HG02943 (cell line): ENCODE results near the gene C1QTNF8.

Experiments used
- ATAC-seq: cut with Tn5 transposase; IDR thresholded peaks from one replicate; pipeline ENCODE4 v1.9.1; 2021; ENCODE audit warnings: mild to moderate bottlenecking, low read depth, moderate library complexity; ENCODE audit not compliant: unreplicated experiment

Gene C1QTNF8

DNA sequence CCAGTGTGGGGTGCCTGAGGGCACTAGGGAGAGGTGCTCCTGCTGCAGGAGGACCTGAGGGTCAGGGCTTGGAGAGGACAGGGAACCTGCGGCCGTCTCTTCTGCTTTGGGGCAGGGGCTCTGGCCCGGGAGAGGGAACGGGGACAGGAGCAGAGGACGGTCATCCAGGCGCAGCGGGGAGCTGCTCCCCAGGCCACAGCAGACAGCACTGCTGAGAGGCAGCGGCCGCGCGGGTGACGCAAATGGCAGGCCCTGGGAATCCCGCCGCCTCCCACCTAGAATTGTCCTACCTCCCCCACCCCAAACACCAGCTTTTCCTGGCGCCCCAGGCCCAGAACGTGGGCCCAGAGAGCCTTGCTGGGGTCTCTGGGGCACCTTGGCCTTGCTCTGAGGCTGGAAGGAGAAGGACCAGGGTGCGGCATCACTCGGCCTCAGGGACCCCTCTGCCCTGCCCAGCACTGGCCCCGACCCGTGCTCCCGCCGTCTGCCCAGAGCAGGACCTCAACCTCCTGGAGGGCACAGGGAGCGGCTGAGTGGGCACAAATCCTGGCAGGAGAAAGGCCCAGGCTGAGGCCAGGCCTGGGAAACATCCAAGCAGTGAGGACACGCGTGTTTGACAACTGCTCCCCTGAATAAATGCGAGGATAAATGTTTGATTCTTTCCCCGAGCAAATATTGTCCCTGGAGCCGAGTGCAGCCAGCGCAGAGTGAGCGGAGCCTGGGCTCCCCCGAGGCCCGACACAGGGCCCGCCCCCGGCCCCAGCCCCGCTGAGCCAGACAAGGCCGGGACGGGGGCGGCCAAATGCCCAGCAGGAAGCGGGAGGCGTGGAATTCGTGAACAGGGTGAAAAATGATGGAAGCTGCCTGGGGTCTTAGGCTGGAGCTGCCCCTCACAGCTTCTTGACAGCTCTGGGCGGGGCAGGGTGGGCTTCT lies 15.0 kb downstream of the C1QTNF8 start:
- ATAC-seq = no peak

- ATAC-seq = no peak
Observed at GRCh38 chr16:1079786-1080525, 16.1 kb downstream of the C1QTNF8 start.

- ATAC-seq = no peak
Observed at GRCh38 chr16:1079341-1079740, 16.7 kb downstream of the C1QTNF8 start.

GRCh38 chr16:1078579-1079021 lies 17.4 kb downstream of the C1QTNF8 start:
- ATAC-seq = no peak

- no peak for ATAC-seq
Observed at GRCh38 chr16:1077877-1078578, 18.0 kb downstream of the C1QTNF8 start.

DNA sequence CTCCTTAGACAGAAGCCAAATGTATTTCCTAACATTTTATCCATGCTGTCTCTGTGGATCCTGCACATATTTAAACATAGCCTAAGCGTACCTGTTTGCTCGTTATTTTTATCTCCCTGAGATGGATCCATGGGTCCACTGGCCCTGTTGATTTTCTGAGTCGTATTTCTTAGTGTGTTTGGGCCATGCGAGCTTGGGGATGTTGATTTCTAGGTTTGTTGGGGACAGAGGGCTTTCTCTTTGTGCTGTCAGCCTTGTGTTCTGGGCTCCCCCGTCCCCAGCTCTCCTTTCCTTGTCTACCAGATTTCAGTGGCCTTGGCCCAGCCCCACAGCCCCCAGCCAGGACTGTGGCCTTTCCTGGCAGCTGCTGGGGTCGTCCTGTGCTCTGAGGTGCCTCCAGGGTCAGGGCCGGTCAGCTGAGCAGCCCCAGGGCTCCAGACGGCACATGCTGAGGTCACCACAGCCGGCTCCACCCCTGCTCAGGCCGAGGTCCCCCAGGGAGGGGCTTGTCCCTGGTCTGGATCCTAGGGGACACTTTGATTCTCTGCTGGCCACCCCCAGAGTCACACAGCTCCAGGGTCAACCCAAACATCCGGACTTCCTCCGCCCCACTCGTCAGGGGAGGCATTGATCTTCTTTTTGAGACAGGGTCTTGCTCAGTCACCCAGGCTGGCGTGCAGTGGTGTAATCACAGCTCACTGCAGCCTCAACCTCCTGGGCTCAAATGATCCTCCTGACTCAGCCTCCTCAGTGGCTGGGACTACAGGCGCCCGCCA lies 19.1 kb downstream of the C1QTNF8 start:
- no peak for ATAC-seq

GRCh38 chr16:1075546-1075945 lies 20.5 kb downstream of the C1QTNF8 start:
- ATAC-seq = no peak

DNA sequence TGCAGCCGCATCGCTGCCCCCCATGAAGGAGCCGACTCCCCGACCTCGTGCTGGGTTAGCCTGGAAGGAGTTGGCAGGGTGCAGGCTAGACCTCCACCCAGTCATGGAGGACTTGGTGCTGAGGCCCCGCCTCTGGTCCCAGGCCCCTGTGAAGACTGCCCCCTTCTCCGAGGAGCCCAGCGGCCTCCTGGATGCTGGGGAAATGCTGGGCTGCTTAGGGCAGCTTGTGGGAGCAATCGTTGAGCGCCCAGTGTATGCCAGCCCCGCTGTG lies 21.7 kb downstream of the C1QTNF8 start:
- ATAC-seq = no peak

DNA sequence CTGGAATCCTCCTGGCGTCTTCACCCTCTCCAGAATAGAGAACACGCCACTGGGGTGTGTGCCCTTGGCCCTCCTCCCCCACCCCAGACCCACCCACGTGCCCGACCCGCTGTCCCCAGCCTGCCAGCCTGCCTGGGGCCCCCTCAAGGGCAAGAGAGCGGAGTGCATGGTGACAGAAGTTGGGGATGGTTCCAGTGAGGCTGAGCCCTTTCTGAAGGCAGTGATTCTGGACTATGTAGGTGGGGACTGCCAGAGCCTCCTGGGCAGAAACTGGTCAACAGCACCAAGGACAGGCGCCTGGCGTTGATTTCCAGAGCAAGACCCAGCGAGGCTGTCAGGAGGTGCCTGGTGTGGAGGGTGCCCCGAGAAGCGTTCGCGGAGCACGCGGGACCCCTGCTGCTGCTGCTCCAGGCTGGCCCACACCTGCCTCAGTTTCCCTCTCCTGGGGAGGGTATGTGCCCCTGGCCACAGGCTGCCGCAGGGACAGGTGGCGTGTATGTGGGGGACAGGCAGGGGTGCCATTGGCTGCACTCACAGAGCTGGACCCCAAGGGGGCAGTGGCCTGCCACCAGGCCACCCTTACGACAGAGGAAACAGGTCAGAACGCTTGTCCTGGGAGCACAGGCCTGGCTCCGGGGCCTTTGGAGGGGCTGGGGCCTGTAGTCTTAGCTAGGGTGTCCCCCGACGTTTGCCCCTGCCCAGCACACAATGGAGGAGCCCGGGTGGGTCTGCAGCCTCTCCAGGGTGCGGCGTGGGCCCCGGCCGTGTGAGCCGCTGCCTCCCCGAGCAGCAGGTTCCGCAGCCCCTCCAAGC lies 22.3 kb downstream of the C1QTNF8 start:
- ATAC-seq = no peak

GRCh38 chr16:1073262-1073558 lies 22.8 kb downstream of the C1QTNF8 start:
- no peak for ATAC-seq

- no peak for ATAC-seq
Observed at GRCh38 chr16:1072526-1073261, 23.4 kb downstream of the C1QTNF8 start, which contains the start of gene SSTR5. SSTR5 (plus strand) TSS chr16:1072747; CDS start chr16:1078869, 6,122 bp downstream.

DNA sequence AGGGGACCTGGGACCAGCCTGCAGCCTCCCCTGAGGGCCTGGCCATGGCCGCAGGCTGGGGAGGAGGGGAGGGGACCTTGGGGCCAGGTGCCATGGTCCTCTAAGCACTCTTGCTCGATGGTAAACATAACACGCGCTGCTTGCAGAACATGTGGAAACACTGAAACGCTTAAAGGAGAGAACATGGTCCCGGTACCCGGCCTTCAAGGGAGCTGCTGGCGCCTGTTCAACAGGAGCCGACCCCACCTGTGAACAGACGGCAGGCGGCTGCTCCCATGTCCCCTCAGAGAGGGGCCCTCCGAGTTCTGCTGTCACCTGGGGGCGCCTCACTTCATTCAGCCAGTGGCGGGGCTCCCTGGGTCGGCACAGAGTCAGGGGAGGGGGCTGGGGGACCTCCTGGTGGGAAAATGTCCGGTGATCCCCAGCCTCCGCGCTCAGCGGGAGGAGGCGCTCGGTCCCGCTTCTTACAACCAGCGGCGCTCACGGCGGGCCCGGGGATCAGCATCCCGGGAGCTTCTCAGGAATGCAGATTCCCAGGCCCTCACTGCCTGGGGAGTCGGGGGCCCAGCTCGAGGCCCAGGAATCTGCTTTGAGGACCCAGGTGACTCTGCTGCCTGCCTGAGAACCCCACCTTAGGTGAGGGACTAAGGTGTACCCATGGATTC lies 24.4 kb downstream of the C1QTNF8 start:
- no peak for ATAC-seq

GRCh38 chr16:1070864-1071408 lies 25.1 kb downstream of the C1QTNF8 start:
- ATAC-seq = no peak

GRCh38 chr16:1070084-1070863 lies 25.8 kb downstream of the C1QTNF8 start:
- ATAC-seq = no peak

GRCh38 chr16:1069154-1069553 lies 26.9 kb downstream of the C1QTNF8 start:
- ATAC-seq = no peak

- ATAC-seq = no peak
Observed at GRCh38 chr16:1068451-1068850, 27.6 kb downstream of the C1QTNF8 start.

GRCh38 chr16:1067629-1068028 lies 28.4 kb downstream of the C1QTNF8 start:
- no peak for ATAC-seq
